GM10266 (cell line): ENCODE results near the gene TULP4.

Source experiments
- DNase-seq: peaks from one replicate; pipeline ENCODE4 v3.0.0; 2012; ENCODE audit errors: extremely low spot score
- CTCF ChIP-seq: IDR thresholded peaks from 2 replicates; pipeline ENCODE4 v1.5.1; 2012; ENCODE audit warnings: mild to moderate bottlenecking, low read depth; ENCODE audit not compliant: control insufficient read depth, insufficient read depth; ENCODE audit errors: missing control alignments

TULP4 gene

GRCh38 chr6:158503846-158504245, 191.6 kb downstream of the TULP4 start:
- no peak for TF ChIP-seq CTCF
- no peak for DNase-seq

- no peak for TF ChIP-seq CTCF
- DNase-seq = no peak
Measured at GRCh38 chr6:158505194-158505593, 192.9 kb downstream of the TULP4 start.

- no peak for DNase-seq
- TF ChIP-seq CTCF = no peak
Measured at GRCh38 chr6:158506601-158507000, 194.3 kb downstream of the TULP4 start.

GRCh38 chr6:158507174-158507573, 194.9 kb downstream of the TULP4 start:
- TF ChIP-seq CTCF = no peak
- no peak for DNase-seq

- TF ChIP-seq CTCF = no peak
- no peak for DNase-seq
Measured at GRCh38 chr6:158508450-158508849, 196.2 kb downstream of the TULP4 start.

GRCh38 chr6:158509465-158509864, 197.2 kb downstream of the TULP4 start:
- no peak for DNase-seq
- no peak for TF ChIP-seq CTCF

- no peak for DNase-seq
- no peak for TF ChIP-seq CTCF
Measured at GRCh38 chr6:158512809-158513208, 200.5 kb downstream of the TULP4 start.
